Measurements from ENCODE around the gene TBL3.

TBL3 gene

GRCh38 chr16:1991588-1991947 lies 19.7 kb downstream of the TBL3 start:
- TF ChIP-seq CTCF (IDR thresholded peaks at IDR 0.05), result no peak
- no peak for DNase-seq
- Histone ChIP-seq H3K4me3 (peak overlapping the region; percentile 41 to 42), H3K27me3 (peaks cover 3 to 48% of the 10 kb centered on the region in 2 donors), H3K27ac (no peak overlapping the region), H3K36me3 (peaks cover under 1 to 14% (median 1%) of the 10 kb centered on the region in 3 donors), H3K9me3 (no peaks in the 10 kb centered on the region), H3K4me1 (peaks cover 0 to 35% (median 30%) of the 10 kb centered on the region in 4 donors)
- intact Hi-C loops (cut with DNase I; ENCODE audit: low total_unique reads), result no loop called here

- intact Hi-C loops (cut with DNase I; ENCODE audit: low total_unique reads), result no loop called here
- Histone ChIP-seq H3K27ac (no peak overlapping the region), H3K36me3 (peaks cover 0 to 14% (median 4%) of the 10 kb centered on the region in 3 donors), H3K9me3 (no peaks in the 10 kb centered on the region), H3K4me1 (peaks cover 0 to 35% (median 30%) of the 10 kb centered on the region in 4 donors), H3K4me3 (peak overlapping the region; percentile 41 to 42), H3K27me3 (peaks cover 3 to 48% of the 10 kb centered on the region in 2 donors)
- no peak for TF ChIP-seq CTCF (IDR thresholded peaks at IDR 0.05)
- peak; percentile 90 to 92 for DNase-seq
These were observed 20.3 kb downstream of the TBL3 start for GRCh38 chr16:1991948-1992703.

GRCh38 chr16:1992704-1993317 lies 21.0 kb downstream of the TBL3 start:
- Histone ChIP-seq H3K36me3 (peaks cover 2 to 12% (median 7%) of the 10 kb centered on the region in 3 donors), H3K27me3 (peaks cover 3 to 48% of the 10 kb centered on the region in 2 donors), H3K4me1 (peaks cover 0 to 35% (median 30%) of the 10 kb centered on the region in 4 donors), H3K27ac (no peak overlapping the region), H3K4me3 (peak overlapping the region in 1 of 2 donors; percentile 42), H3K9me3 (no peaks in the 10 kb centered on the region)
- no peak for DNase-seq
- TF ChIP-seq CTCF (IDR thresholded peaks at IDR 0.05), result no peak
- intact Hi-C loops (cut with DNase I; ENCODE audit: low total_unique reads), result no loop called here

GRCh38 chr16:1993731-1994131 lies 21.9 kb downstream of the TBL3 start:
- no peak overlapping the region for H3K27ac ChIP-seq
- intact Hi-C loops (cut with DNase I; ENCODE audit: low total_unique reads), result no loop called here
- H3K27me3 ChIP-seq, result peaks cover 3 to 43% of the 10 kb centered on the region in 2 donors
- DNase-seq, result no peak
- H3K4me1 ChIP-seq, result peaks cover 0 to 35% (median 30%) of the 10 kb centered on the region in 4 donors
- no peaks in the 10 kb centered on the region for H3K9me3 ChIP-seq
- no peak overlapping the region for H3K4me3 ChIP-seq
- peaks cover 11 to 21% (median 17%) of the 10 kb centered on the region in 3 donors for H3K36me3 ChIP-seq
- no peak for TF ChIP-seq CTCF (IDR thresholded peaks at IDR 0.05)

- no peaks in the 10 kb centered on the region for H3K9me3 ChIP-seq
- H3K27me3 ChIP-seq, result peaks cover 0 to 5% of the 10 kb centered on the region in 2 donors
- no peaks in the 10 kb centered on the region for H3K4me1 ChIP-seq
- no peak for TF ChIP-seq CTCF (IDR thresholded peaks at IDR 0.05)
- peaks cover 50 to 61% (median 52%) of the 10 kb centered on the region in 3 donors for H3K36me3 ChIP-seq
- H3K27ac ChIP-seq, result no peak overlapping the region
- no peak for DNase-seq
- H3K4me3 ChIP-seq, result no peak overlapping the region
- intact Hi-C loops (cut with DNase I; ENCODE audit: low total_unique reads), result no loop called here
These were observed 25.9 kb downstream of the TBL3 start for GRCh38 chr16:1997494-1998359.

All from tibial artery (tissue), 4 donors.